Omental fat pad (tissue), 4 donors: ENCODE data around the gene FOXD1. TPM values are rescaled to one million over a fixed set of nuclear protein-coding genes. Genes with fewer than 3 reads are reported as not detected.
"Not testable (repeated sequence)": the region's sequence is repeated elsewhere in the genome, so short reads cannot be mapped to it uniquely, and the experiment has no call there.

Experiments
- ATAC-seq: fragments of 150-250 bp; one replicate; pipeline ENCODE4 v1.9.1; 2016; ENCODE audit warnings: mild to moderate bottlenecking, moderate library complexity; ENCODE audit not compliant: low FRiP score
- DNase-seq: peaks from one replicate; pipeline ENCODE4 v3.0.0-alpha.2; 2019; ENCODE audit warnings: low spot score
- CTCF ChIP-seq, 3 donors: fragments of 450-650 bp; IDR thresholded peaks; one replicate each; pipeline ENCODE4 v1.5.1; 2016 to 2017; ENCODE audit warnings: antibody characterized with exemption in 3 of 3, mild to moderate bottlenecking in 3 of 3, moderate library complexity in 2 of 3
- total RNA-seq, 4 donors: library from RNA; depleted of rRNA; stranded (reverse); fragments of >200 nt; gene quantifications; one replicate each; pipeline ENCODE4 v1.1.0, GENCODE V29; 2016

FOXD1 gene
- total RNA-seq, 4 donors from 2014 or later: 0.63 TPM; not detected in 3

- DNase-seq (no peak), ATAC-seq (no peak)
- no peak for TF ChIP-seq CTCF (IDR thresholded peaks at IDR 0.05)
Observed at GRCh38 chr5:73464016-73464745, 15.6 kb upstream of the FOXD1 start.

GRCh38 chr5:73460133-73460532 lies 11.6 kb upstream of the FOXD1 start:
- ATAC-seq: no peak
- TF ChIP-seq CTCF (IDR thresholded peaks at IDR 0.05): no peak
- DNase-seq: no peak

- TF ChIP-seq CTCF (IDR thresholded peaks at IDR 0.05): no peak
- DNase-seq (no peak), ATAC-seq (no peak)
Observed at GRCh38 chr5:73459366-73459765, 10.8 kb upstream of the FOXD1 start.

GRCh38 chr5:73456462-73456861 lies 7.9 kb upstream of the FOXD1 start:
- DNase-seq, ATAC-seq: not testable (repeated sequence)

GRCh38 chr5:73454379-73455036 lies 5.9 kb upstream of the FOXD1 start:
- no peak for DNase-seq
- TF ChIP-seq CTCF (IDR thresholded peaks at IDR 0.05): peak in 1 of 3 donors; percentile 11
- no peak for ATAC-seq

- DNase-seq (no peak), ATAC-seq (no peak)
- no peak for TF ChIP-seq CTCF (IDR thresholded peaks at IDR 0.05)
Observed at GRCh38 chr5:73452215-73452614, 3.6 kb upstream of the FOXD1 start.

GRCh38 chr5:73451224-73452130 lies 2.9 kb upstream of the FOXD1 start:
- ATAC-seq: peak; percentile 44
- no peak for DNase-seq
- TF ChIP-seq CTCF (IDR thresholded peaks at IDR 0.05): peak in 2 of 3 donors; percentile 15 to 63
